Liver (tissue), 9 donors: ENCODE data around the gene ARPC5L. TPM values are rescaled to one million over a fixed set of nuclear protein-coding genes. Genes with fewer than 3 reads are reported as not detected.
A peak's percentile ranks its signal among the peaks of the same experiment; 100 is the strongest.

Experiments
- DNase-seq: peaks from one replicate; pipeline ENCODE4 v3.0.0-alpha.2; 2017; ENCODE audit warnings: low spot score
- H3K27ac ChIP-seq, 2 donors: one replicate each; pipeline ENCODE4 v1.7.0; 2013; ENCODE audit warnings: inconsistent platforms in 2 of 2, low read length in 2 of 2, control low read depth in 1 of 2, low read depth in 1 of 2, mild to moderate bottlenecking in 1 of 2
- H3K27me3 ChIP-seq, 4 donors: one replicate each; pipeline versions ENCODE4 v1.6.1 to v1.7.0; 2013; ENCODE audit warnings: low read length in 3 of 4, inconsistent platforms in 1 of 4, mild to moderate bottlenecking in 1 of 4, moderate library complexity in 1 of 4; ENCODE audit not compliant: control insufficient read depth in 4 of 4, insufficient read depth in 4 of 4
- H3K36me3 ChIP-seq, 4 donors: one replicate each; pipeline versions ENCODE4 v1.6.1 to v1.7.0; 2013; ENCODE audit warnings: low read length in 3 of 4, mild to moderate bottlenecking in 3 of 4, low read depth in 1 of 4, moderate library complexity in 1 of 4; ENCODE audit not compliant: control insufficient read depth in 4 of 4, insufficient read depth in 3 of 4
- H3K4me1 ChIP-seq, 4 donors: one replicate each; pipeline versions ENCODE4 v1.6.1 to v1.7.0; 2013; ENCODE audit warnings: low read length in 3 of 4, mild to moderate bottlenecking in 3 of 4, moderate library complexity in 1 of 4; ENCODE audit not compliant: control insufficient read depth in 4 of 4, insufficient read depth in 4 of 4
- H3K4me3 ChIP-seq, 3 donors: one replicate each; pipeline versions ENCODE4 v1.6.1 to v1.7.0; 2013; ENCODE audit warnings: low read length in 3 of 3, control low read depth in 1 of 3, low read depth in 1 of 3, mild to moderate bottlenecking in 1 of 3
- H3K9ac ChIP-seq, 2 donors: one replicate each; pipeline ENCODE4 v1.7.0; 2013; ENCODE audit warnings: low read length in 2 of 2, mild to moderate bottlenecking in 2 of 2, moderate library complexity in 2 of 2, control low read depth in 1 of 2, low read depth in 1 of 2
- H3K9me3 ChIP-seq, 4 donors: one replicate each; pipeline versions ENCODE4 v1.6.1 to v1.7.0; 2013; ENCODE audit warnings: low read length in 3 of 4; ENCODE audit not compliant: control insufficient read depth in 4 of 4
- ATF3 ChIP-seq: IDR thresholded peaks from 2 replicates; pipeline ENCODE4 v1.6.1; 2016; ENCODE audit warnings: antibody characterized with exemption
- CTCF ChIP-seq: fragments of 150-350 bp; IDR thresholded peaks from 2 replicates; pipeline ENCODE4 v1.5.1; 2017; ENCODE audit warnings: improper control_type of control experiment, low read depth, low read length; ENCODE audit not compliant: missing input control
- EGR1 ChIP-seq, 2 donors: IDR thresholded peaks; 2 replicates each; pipeline ENCODE4 v1.6.1; 2016 to 2018; ENCODE audit warnings: antibody characterized with exemption in 2 of 2, low read depth in 2 of 2
- FOXA1 ChIP-seq: IDR thresholded peaks from 2 replicates; pipeline ENCODE4 v1.6.1; 2016; ENCODE audit warnings: antibody characterized with exemption
- FOXA2 ChIP-seq: IDR thresholded peaks from 2 replicates; pipeline ENCODE4 v1.6.1; 2016; ENCODE audit warnings: antibody characterized with exemption
- GABPA ChIP-seq, 2 donors: IDR thresholded peaks in 1 of 2; conservative IDR thresholded peaks in 1 of 2; 2 replicates each; pipeline ENCODE4 v1.6.1; 2016; ENCODE audit warnings: antibody characterized with exemption in 2 of 2, mild to moderate bottlenecking in 1 of 2, moderate library complexity in 1 of 2
- HNF4A ChIP-seq, 2 donors: conservative IDR thresholded peaks; 2 replicates each; pipeline ENCODE4 v1.6.1; 2016; ENCODE audit warnings: antibody characterized with exemption in 2 of 2, mild to moderate bottlenecking in 2 of 2
- HNF4G ChIP-seq: IDR thresholded peaks from 2 replicates; pipeline ENCODE4 v1.6.1; 2016; ENCODE audit warnings: antibody characterized with exemption
- JUND ChIP-seq, 2 donors: IDR thresholded peaks; 2 replicates each; pipeline ENCODE4 v1.6.1; 2016; ENCODE audit warnings: antibody characterized with exemption in 2 of 2
- MAX ChIP-seq: IDR thresholded peaks from 2 replicates; pipeline ENCODE4 v1.6.1; 2016; ENCODE audit warnings: antibody characterized with exemption
- NR2F2 ChIP-seq: IDR thresholded peaks from 2 replicates; pipeline ENCODE4 v1.6.1; 2016; ENCODE audit warnings: antibody characterized with exemption
- RAD21 ChIP-seq, 2 donors: IDR thresholded peaks; 2 replicates each; pipeline ENCODE4 v1.6.1; 2016; ENCODE audit warnings: antibody characterized with exemption in 2 of 2, mild to moderate bottlenecking in 2 of 2
- REST ChIP-seq: IDR thresholded peaks from 2 replicates; pipeline ENCODE4 v1.6.1; 2016; ENCODE audit warnings: antibody characterized with exemption, mild to moderate bottlenecking
- SP1 ChIP-seq: IDR thresholded peaks from 2 replicates; pipeline ENCODE4 v1.6.1; 2018; ENCODE audit warnings: antibody characterized with exemption, mild to moderate bottlenecking
- TAF1 ChIP-seq: conservative IDR thresholded peaks from 2 replicates; pipeline ENCODE4 v1.6.1; 2016; ENCODE audit warnings: antibody characterized with exemption, mild to moderate bottlenecking
- YY1 ChIP-seq: IDR thresholded peaks from 2 replicates; pipeline ENCODE4 v1.6.1; 2016; ENCODE audit warnings: antibody characterized with exemption, mild to moderate bottlenecking
- ZBTB33 ChIP-seq: IDR thresholded peaks from 2 replicates; pipeline ENCODE4 v1.6.1; 2016; ENCODE audit warnings: antibody characterized with exemption
- WGBS: extraction: QIAGEN DNeasy Blood & Tissue Kit; methylation state at CpG from one replicate; pipeline ENCODE4 v1.1.7; 2013; 5-methylcytosine and 5-hydroxymethylcytosine counted together
- polyA plus RNA-seq, 2 donors: library from polyadenylated mRNA; stranded (reverse) in 1 of 2; unstranded in 1 of 2; fragments of 200-250 nt in 1 of 2; fragments of >200 nt in 1 of 2; fragmentation: Nextera tagmentation in 1 of 2; extraction: Ambion mirVana in 1 of 2; gene quantifications; one replicate each; pipeline versions ENCODE4 v1.2.1 to v1.2.3, GENCODE V29; 2013 to 2015
- total RNA-seq, 2 donors: library from RNA; depleted of rRNA; stranded (reverse); fragments of >200 nt; gene quantifications; one replicate each; pipeline ENCODE4 v1.2.3, GENCODE V29; 2014
- donor health status: healthy.
- donor health status: healthy.
- donor health status: healthy.
- donor health status: healthy.
- donor health status: healthy.

Gene ARPC5L
- total and polyA plus RNA-seq, 4 donors: 9.3 to 31.2 (median 17.8) TPM

- Histone ChIP-seq H3K9me3 (no peaks in the 10 kb centered on the region), H3K4me1 (peaks cover 3 to 30% (median 18%) of the 10 kb centered on the region in 4 donors), H3K36me3 (peaks cover 4 to 11% (median 5%) of the 10 kb centered on the region in 4 donors), H3K9ac (peak overlapping the region; percentile 87 to 99), H3K27me3 (no peaks in the 10 kb centered on the region), H3K4me3 (peak overlapping the region; percentile 69 to 98 (median 79)), H3K27ac (peak overlapping the region; percentile 84 to 89)
- 11% methylated on average over 12 of the region's 12 CpGs for WGBS
- TF ChIP-seq YY1: no peak
- peak; percentile 29 for TF ChIP-seq REST
- no peak for TF ChIP-seq HNF4G
- TF ChIP-seq GABPA (IDR thresholded peaks at IDR 0.05 in 1 of 2, conservative IDR thresholded peaks at IDR 0.05 in 1 of 2): peak; percentile 47 to 80
- TF ChIP-seq ATF3: no peak
- no peak for TF ChIP-seq JUND (IDR thresholded peaks at IDR 0.05)
- no peak for TF ChIP-seq NR2F2
- no peak for TF ChIP-seq MAX
- no peak for TF ChIP-seq HNF4A (conservative IDR thresholded peaks at IDR 0.05)
- TF ChIP-seq RAD21 (IDR thresholded peaks at IDR 0.05): peak; percentile 4 to 6
- TF ChIP-seq SP1: peak; percentile 25
- TF ChIP-seq FOXA1: no peak
- no peak for TF ChIP-seq EGR1 (IDR thresholded peaks at IDR 0.05; ENCODE audit: low read depth in 2 of 2)
- TF ChIP-seq CTCF: no peak
- no peak for DNase-seq
Observed at GRCh38 chr9:124869986-124870560, 8.1 kb downstream of the ARPC5L start.

GRCh38 chr9:124870723-124871122 is 8.8 kb downstream of the ARPC5L start:
- TF ChIP-seq YY1 (no peak), FOXA1 (no peak), TAF1 (no peak), FOXA2 (no peak), ZBTB33 (no peak)
- H3K4me1 ChIP-seq: peaks cover 4 to 36% (median 22%) of the 10 kb centered on the region in 4 donors
- 62% methylated on average over 6 of the region's 6 CpGs for WGBS
- H3K27me3 ChIP-seq: no peaks in the 10 kb centered on the region
- peak overlapping the region in 2 of 3 donors; percentile 69 to 79 for H3K4me3 ChIP-seq
- peaks cover 7 to 18% (median 8%) of the 10 kb centered on the region in 4 donors for H3K36me3 ChIP-seq
- no peaks in the 10 kb centered on the region for H3K9me3 ChIP-seq
- DNase-seq: no peak
- peak overlapping the region; percentile 84 to 89 for H3K27ac ChIP-seq
- peak overlapping the region in 1 of 2 donors; percentile 99 for H3K9ac ChIP-seq
